HepG2 (cell line): ENCODE data around the gene CARD19.

Experiments used
- BRCA1 ChIP-seq: sonication (generic); formaldehyde crosslinking; IDR thresholded peaks from 2 replicates; pipeline ENCODE4 v1.4.0; 2020; ENCODE audit warnings: missing genetic modification reagents
- CTCF ChIP-seq: sonication (generic); formaldehyde crosslinking; IDR thresholded peaks from 2 replicates; pipeline ENCODE4 v1.5.0; 2020; ENCODE audit warnings: mild to moderate bottlenecking, missing genetic modification reagents, moderate library complexity
- IRF1 ChIP-seq: sonication (generic); formaldehyde crosslinking; IDR thresholded peaks from 2 replicates; pipeline ENCODE4 v1.4.0; 2020; ENCODE audit warnings: low read depth, mild to moderate bottlenecking, missing genetic modification reagents
- NFRKB ChIP-seq: fragments of 450-650 bp; IDR thresholded peaks from 2 replicates; pipeline ENCODE4 v1.6.1; 2017
- NR2F6 ChIP-seq, 2 experiments: IDR thresholded peaks; 2 replicates each; pipeline ENCODE4 v1.6.1; 2016; ENCODE audit warnings: antibody characterized with exemption in 1 of 2, mild to moderate bottlenecking in 1 of 2

GRCh38 chr9:93082841-93083411 lies 13.1 kb upstream of the CARD19 start:
- no peak for TF ChIP-seq BRCA1 (CRISPR knock-in tag)
- no peak for TF ChIP-seq NR2F6 (IDR thresholded peaks at IDR 0.05)
- no peak for TF ChIP-seq NR2F6 (CRISPR knock-in tag; IDR thresholded peaks at IDR 0.05)
- no peak for TF ChIP-seq IRF1
- TF ChIP-seq NFRKB, result no peak
- no peak for TF ChIP-seq CTCF
